GM12878 (cell line): ENCODE measurements around the gene DDX31.

Source experiments
- CREM ChIP-seq: IDR thresholded peaks from 2 replicates; pipeline ENCODE4 v1.6.1; 2014; ENCODE audit warnings: antibody characterized with exemption, low read depth
- CTCF ChIP-seq, 3 experiments: IDR thresholded peaks in 2 of 3; conservative IDR thresholded peaks in 1 of 3; 2 replicates each; pipeline ENCODE4 v1.5.1; 2011; ENCODE audit warnings: low read depth in 3 of 3, low read length in 3 of 3, mild to moderate bottlenecking in 3 of 3, control low read depth in 2 of 3, moderate library complexity in 2 of 3, inconsistent platforms in 1 of 3, mixed read lengths in 1 of 3; ENCODE audit not compliant: control insufficient read depth in 2 of 3, insufficient read depth in 1 of 3; ENCODE audit errors: extremely low read depth in 1 of 3
- POLR2AphosphoS5 ChIP-seq: IDR thresholded peaks from 2 replicates; pipeline ENCODE4 v1.6.1; 2011; ENCODE audit warnings: mild to moderate bottlenecking, low read length, inconsistent platforms
- SMC3 ChIP-seq: IDR thresholded peaks from 2 replicates; pipeline ENCODE4 v1.6.1; 2011; ENCODE audit warnings: low read length, improper control_type of control experiment, borderline replicate concordance
- STAT1 ChIP-seq: fragments of 450-650 bp; conservative IDR thresholded peaks from 2 replicates; pipeline ENCODE4 v1.6.1; 2014; ENCODE audit warnings: antibody characterized with exemption, mild to moderate bottlenecking
- YY1 ChIP-seq: IDR thresholded peaks from 2 replicates; pipeline ENCODE4 v1.6.1; 2011; ENCODE audit warnings: low read depth, mild to moderate bottlenecking, low read length

DNA sequence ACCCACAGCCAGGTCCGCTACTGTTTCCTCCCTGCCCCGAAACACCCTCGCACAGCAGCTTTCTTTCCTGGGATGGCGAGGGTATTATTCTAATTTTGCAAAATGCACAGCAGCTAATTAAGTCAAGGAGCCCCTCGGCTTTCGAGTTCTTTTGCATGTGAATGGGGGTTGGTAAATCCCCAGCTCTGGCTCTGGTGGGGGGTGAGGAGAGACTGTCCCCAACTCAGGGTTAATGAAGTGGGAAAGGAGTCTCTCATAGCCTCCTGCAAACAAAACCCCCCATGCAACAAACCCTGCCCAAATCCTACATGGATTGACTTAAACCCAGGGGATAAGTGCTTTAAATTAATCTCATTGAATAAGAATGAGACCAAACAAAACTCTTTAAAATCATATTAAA is 78.5 kb downstream of the DDX31 start:
- no peak for TF ChIP-seq STAT1
- no peak for TF ChIP-seq CTCF (IDR thresholded peaks at IDR 0.05 in 2 of 3, conservative IDR thresholded peaks at IDR 0.05 in 1 of 3; ENCODE audit: control insufficient read depth in 2 of 3, extremely low read depth in 1 of 3, insufficient read depth in 1 of 3, low read depth in 3 of 3, low read length in 3 of 3)
- TF ChIP-seq CREM = no peak
- TF ChIP-seq POLR2AphosphoS5 = no peak
- TF ChIP-seq YY1 = no peak
- no peak for TF ChIP-seq SMC3
